Measurements from ENCODE around the gene ZNF45. TPM values are rescaled to one million over a fixed set of nuclear protein-coding genes. Genes with fewer than 3 reads are reported as not detected.

ZNF45 gene
- total and polyA plus RNA-seq, 2 of the 13 experiments (the other 11 are each of a cell fraction or from before 2014, with no cell fraction given), result 2.4 to 11.3 TPM

GRCh38 chr19:43934985-43935708 lies at the start of gene ZNF45 (continued):
- TF ChIP-seq, protein P1, sequence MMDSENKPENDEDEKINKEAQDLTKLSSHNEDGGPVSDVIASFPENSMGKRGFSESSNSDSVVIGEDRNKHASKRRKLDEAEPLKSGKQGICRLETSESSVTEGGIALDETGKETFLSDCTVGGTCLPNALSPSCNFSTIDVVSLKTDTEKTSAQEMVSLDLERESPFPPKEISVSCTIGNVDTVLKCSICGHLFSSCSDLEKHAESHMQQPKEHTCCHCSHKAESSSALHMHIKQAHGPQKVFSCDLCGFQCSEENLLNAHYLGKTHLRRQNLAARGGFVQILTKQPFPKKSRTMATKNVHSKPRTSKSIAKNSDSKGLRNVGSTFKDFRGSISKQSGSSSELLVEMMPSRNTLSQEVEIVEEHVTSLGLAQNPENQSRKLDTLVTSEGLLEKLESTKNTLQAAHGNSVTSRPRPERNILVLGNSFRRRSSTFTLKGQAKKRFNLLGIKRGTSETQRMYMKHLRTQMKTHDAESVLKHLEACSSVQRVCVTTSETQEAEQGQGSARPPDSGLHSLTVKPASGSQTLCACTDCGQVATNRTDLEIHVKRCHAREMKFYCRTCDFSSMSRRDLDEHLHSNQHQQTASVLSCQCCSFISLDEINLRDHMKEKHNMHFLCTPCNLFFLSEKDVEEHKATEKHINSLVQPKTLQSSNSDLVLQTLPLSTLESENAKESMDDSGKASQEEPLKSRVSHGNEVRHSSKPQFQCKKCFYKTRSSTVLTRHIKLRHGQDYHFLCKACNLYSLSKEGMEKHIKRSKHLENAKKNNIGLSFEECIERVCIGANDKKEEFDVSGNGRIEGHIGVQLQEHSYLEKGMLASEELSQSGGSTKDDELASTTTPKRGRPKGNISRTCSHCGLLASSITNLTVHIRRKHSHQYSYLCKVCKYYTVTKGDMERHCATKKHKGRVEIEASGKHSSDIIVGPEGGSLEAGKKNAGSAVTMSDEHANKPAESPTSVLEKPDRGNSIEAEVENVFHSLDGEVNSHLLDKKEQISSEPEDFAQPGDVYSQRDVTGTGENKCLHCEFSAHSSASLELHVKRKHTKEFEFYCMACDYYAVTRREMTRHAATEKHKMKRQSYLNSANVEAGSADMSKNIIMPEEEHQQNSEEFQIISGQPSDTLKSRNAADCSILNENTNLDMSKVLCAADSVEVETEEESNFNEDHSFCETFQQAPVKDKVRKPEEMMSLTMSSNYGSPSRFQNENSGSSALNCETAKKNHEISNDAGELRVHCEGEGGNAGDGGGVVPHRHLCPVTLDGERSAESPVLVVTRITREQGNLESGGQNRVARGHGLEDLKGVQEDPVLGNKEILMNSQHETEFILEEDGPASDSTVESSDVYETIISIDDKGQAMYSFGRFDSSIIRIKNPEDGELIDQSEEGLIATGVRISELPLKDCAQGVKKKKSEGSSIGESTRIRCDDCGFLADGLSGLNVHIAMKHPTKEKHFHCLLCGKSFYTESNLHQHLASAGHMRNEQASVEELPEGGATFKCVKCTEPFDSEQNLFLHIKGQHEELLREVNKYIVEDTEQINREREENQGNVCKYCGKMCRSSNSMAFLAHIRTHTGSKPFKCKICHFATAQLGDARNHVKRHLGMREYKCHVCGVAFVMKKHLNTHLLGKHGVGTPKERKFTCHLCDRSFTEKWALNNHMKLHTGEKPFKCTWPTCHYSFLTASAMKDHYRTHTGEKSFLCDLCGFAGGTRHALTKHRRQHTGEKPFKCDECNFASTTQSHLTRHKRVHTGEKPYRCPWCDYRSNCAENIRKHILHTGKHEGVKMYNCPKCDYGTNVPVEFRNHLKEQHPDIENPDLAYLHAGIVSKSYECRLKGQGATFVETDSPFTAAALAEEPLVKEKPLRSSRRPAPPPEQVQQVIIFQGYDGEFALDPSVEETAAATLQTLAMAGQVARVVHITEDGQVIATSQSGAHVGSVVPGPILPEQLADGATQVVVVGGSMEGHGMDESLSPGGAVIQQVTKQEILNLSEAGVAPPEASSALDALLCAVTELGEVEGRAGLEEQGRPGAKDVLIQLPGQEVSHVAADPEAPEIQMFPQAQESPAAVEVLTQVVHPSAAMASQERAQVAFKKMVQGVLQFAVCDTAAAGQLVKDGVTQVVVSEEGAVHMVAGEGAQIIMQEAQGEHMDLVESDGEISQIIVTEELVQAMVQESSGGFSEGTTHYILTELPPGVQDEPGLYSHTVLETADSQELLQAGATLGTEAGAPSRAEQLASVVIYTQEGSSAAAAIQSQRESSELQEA (CRISPR knock-in tag; IDR thresholded peaks at IDR 0.05; ENCODE audit: not compliant biosample characterization), result no peak
- TF ChIP-seq, protein P2, sequence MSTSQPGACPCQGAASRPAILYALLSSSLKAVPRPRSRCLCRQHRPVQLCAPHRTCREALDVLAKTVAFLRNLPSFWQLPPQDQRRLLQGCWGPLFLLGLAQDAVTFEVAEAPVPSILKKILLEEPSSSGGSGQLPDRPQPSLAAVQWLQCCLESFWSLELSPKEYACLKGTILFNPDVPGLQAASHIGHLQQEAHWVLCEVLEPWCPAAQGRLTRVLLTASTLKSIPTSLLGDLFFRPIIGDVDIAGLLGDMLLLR (CRISPR knock-in tag; IDR thresholded peaks at IDR 0.05), result no peak
- no peak for TF ChIP-seq ZNF121 (CRISPR knock-in tag; IDR thresholded peaks at IDR 0.05)
- TF ChIP-seq, protein P3, sequence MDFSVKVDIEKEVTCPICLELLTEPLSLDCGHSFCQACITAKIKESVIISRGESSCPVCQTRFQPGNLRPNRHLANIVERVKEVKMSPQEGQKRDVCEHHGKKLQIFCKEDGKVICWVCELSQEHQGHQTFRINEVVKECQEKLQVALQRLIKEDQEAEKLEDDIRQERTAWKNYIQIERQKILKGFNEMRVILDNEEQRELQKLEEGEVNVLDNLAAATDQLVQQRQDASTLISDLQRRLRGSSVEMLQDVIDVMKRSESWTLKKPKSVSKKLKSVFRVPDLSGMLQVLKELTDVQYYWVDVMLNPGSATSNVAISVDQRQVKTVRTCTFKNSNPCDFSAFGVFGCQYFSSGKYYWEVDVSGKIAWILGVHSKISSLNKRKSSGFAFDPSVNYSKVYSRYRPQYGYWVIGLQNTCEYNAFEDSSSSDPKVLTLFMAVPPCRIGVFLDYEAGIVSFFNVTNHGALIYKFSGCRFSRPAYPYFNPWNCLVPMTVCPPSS (IDR thresholded peaks at IDR 0.05), result no peak
- TF ChIP-seq, protein P4, sequence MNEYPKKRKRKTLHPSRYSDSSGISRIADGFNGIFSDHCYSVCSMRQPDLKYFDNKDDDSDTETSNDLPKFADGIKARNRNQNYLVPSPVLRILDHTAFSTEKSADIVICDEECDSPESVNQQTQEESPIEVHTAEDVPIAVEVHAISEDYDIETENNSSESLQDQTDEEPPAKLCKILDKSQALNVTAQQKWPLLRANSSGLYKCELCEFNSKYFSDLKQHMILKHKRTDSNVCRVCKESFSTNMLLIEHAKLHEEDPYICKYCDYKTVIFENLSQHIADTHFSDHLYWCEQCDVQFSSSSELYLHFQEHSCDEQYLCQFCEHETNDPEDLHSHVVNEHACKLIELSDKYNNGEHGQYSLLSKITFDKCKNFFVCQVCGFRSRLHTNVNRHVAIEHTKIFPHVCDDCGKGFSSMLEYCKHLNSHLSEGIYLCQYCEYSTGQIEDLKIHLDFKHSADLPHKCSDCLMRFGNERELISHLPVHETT (CRISPR knock-in tag; conservative IDR thresholded peaks at IDR 0.05), result no peak
- no peak for TF ChIP-seq ZNF496 (CRISPR knock-in tag; IDR thresholded peaks at IDR 0.05; ENCODE audit: insufficient replicate concordance)
- TF ChIP-seq LCORL (IDR thresholded peaks at IDR 0.05), result no peak
- TF ChIP-seq LCORL (CRISPR knock-in tag; IDR thresholded peaks at IDR 0.05), result peak; percentile 41; the same call in 1 of the 2 replicates
- TF ChIP-seq MAFG (CRISPR knock-in tag; IDR thresholded peaks at IDR 0.05), result no peak
